Measurements from ENCODE around the gene PARD6A. TPM values are rescaled to one million over a fixed set of nuclear protein-coding genes. Genes with fewer than 3 reads are reported as not detected.

The PARD6A gene
- total RNA-seq, 2 donors from 2014 or later: 4.6 to 10.3 TPM

- Histone ChIP-seq H3K9ac (ENCODE audit: low read depth in 2 of 2, low read length in 2 of 2) (no peak overlapping the region), H3K4me3 (no peak overlapping the region), H3K27me3 (peaks cover 61% of the 10 kb centered on the region), H3K9me3 (no peaks in the 10 kb centered on the region), H3K27ac (no peak overlapping the region), H3K4me1 (no peaks in the 10 kb centered on the region), H3K36me3 (no peaks in the 10 kb centered on the region)
- DNase-seq: no peak
- TF ChIP-seq CTCF (IDR thresholded peaks at IDR 0.05): no peak
- intact Hi-C loops (cut with DNase I): loop anchor here (10.0 kb wide), 1 partner anchor 106 kb away; no protein-coding TSS in a partner anchor
Measured at GRCh38 chr16:67651039-67651438, 9.7 kb upstream of the PARD6A start.

DNA sequence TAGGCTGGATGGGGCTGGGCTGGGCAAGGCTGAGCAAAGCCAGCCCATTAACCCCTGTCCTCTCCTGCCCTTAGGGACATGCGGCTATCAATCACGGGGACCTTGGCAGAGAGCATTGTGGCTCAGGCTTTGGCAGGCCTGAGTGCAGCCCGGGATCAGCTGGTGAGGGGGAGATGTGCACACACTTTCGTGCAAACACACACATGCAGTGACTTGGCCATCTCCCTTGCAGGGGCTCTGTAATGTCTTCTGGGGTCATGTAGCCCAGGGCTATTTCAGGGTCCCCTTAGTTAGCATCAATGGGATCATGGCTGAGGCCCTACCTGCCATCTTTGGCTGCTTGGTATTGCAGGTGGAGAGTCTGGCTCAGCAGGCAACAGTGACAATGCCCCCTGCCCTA lies 8.9 kb upstream of the PARD6A start:
- TF ChIP-seq CTCF (IDR thresholded peaks at IDR 0.05): no peak
- Histone ChIP-seq H3K36me3 (no peaks in the 10 kb centered on the region), H3K9me3 (no peaks in the 10 kb centered on the region), H3K27me3 (peaks cover 61% of the 10 kb centered on the region), H3K4me3 (no peak overlapping the region), H3K4me1 (no peaks in the 10 kb centered on the region), H3K27ac (no peak overlapping the region), H3K9ac (ENCODE audit: low read depth in 2 of 2, low read length in 2 of 2) (no peak overlapping the region)
- DNase-seq: no peak
- intact Hi-C loops (cut with DNase I): loop anchor here (10.0 kb wide), 1 partner anchor 107 kb away; no protein-coding TSS in a partner anchor

GRCh38 chr16:67652578-67653127 lies 8.1 kb upstream of the PARD6A start:
- H3K4me3 ChIP-seq: no peak overlapping the region
- no peak overlapping the region for H3K9ac ChIP-seq (ENCODE audit: low read depth in 2 of 2, low read length in 2 of 2)
- peaks cover 59% of the 10 kb centered on the region for H3K27me3 ChIP-seq
- H3K4me1 ChIP-seq: no peaks in the 10 kb centered on the region
- DNase-seq: no peak
- no peak overlapping the region for H3K27ac ChIP-seq
- H3K36me3 ChIP-seq: no peaks in the 10 kb centered on the region
- intact Hi-C loops (cut with DNase I): loop anchor here (10.0 kb wide), 1 partner anchor 108 kb away; no protein-coding TSS in a partner anchor
- no peak for TF ChIP-seq CTCF (IDR thresholded peaks at IDR 0.05)
- H3K9me3 ChIP-seq: no peaks in the 10 kb centered on the region

DNA sequence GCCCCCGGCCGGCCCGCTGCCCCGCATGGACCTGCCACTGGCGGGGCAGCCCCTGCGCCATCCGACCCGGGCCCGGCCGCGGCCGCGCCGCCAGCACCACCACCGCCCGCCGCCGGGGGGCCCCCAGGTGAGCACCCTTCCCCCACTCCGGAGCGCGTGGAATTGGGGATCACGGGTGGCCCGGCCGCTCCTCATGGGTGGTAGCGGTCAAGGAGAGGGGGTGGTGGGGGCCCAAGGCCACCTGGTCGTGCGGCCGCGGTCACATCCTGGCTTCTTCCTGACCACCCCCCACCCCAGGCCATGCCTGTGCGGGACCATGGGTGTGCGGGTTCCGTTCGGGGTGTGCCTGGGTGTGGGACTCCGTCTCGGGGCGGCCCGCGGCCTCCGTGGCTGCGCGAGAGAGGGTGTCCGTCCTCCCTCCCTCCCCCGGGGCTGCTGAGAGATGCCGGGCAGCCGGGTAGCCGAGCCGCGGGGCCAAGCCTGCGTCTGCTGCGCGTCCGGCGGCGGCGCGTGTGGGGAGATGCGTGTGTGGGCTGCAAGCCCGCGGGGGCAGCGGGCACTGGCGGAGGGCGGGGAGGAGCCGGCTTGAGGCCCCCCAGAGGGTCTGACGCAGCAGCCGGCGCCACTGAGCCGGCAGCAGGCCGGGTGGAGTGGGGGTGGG lies 7.5 kb upstream of the PARD6A start:
- TF ChIP-seq CTCF (IDR thresholded peaks at IDR 0.05): no peak
- H3K9ac ChIP-seq (ENCODE audit: low read depth in 2 of 2, low read length in 2 of 2): no peak overlapping the region
- no peaks in the 10 kb centered on the region for H3K9me3 ChIP-seq
- DNase-seq: no peak
- H3K27me3 ChIP-seq: peaks cover 53% of the 10 kb centered on the region
- H3K27ac ChIP-seq: no peak overlapping the region
- H3K36me3 ChIP-seq: no peaks in the 10 kb centered on the region
- intact Hi-C loops (cut with DNase I): loop anchor here (10.0 kb wide), 1 partner anchor 108 kb away; no protein-coding TSS in a partner anchor
- no peaks in the 10 kb centered on the region for H3K4me1 ChIP-seq
- no peak overlapping the region for H3K4me3 ChIP-seq

GRCh38 chr16:67653789-67654402 lies 6.9 kb upstream of the PARD6A start:
- intact Hi-C loops (cut with DNase I): loop anchor here (10.0 kb wide), 1 partner anchor 109 kb away; no protein-coding TSS in a partner anchor
- Histone ChIP-seq H3K36me3 (no peaks in the 10 kb centered on the region), H3K9ac (ENCODE audit: low read depth in 2 of 2, low read length in 2 of 2) (no peak overlapping the region), H3K4me3 (no peak overlapping the region), H3K9me3 (no peaks in the 10 kb centered on the region), H3K27ac (no peak overlapping the region), H3K27me3 (peaks cover 46% of the 10 kb centered on the region), H3K4me1 (no peaks in the 10 kb centered on the region)
- no peak for TF ChIP-seq CTCF (IDR thresholded peaks at IDR 0.05)
- DNase-seq: no peak
